AG04449 (cell line): ENCODE measurements around the gene GRIN2D.

Source experiments
- CTCF ChIA-PET: fragments of 350-600 bp; formaldehyde crosslinking; extraction: SDS; loops from one replicate; lab custom pipeline; 2021; ENCODE audit warnings: antibody characterized with exemption; lab: Yijun Ruan, JAX
- POLR2A ChIA-PET: fragments of 400-600, 350-600 bp; formaldehyde crosslinking; extraction: SDS; loops from one replicate; lab custom pipeline; 2020; ENCODE audit warnings: antibody characterized with exemption, inconsistent platforms; lab: Yijun Ruan, JAX
- DNase-seq: peaks from one replicate; pipeline ENCODE4 v3.0.0-alpha.2; 2010; ENCODE audit warnings: low read depth, low spot score
- H3K4me3 ChIP-seq: 2 replicates; pipeline ENCODE4 v1.5.1; 2011; ENCODE audit warnings: low read depth, mild to moderate bottlenecking, control low read depth, low read length
- CTCF ChIP-seq: IDR thresholded peaks from one replicate; pipeline ENCODE4 v1.5.1; 2011; ENCODE audit warnings: mild to moderate bottlenecking, moderate library complexity, low read length, control low read depth, inconsistent platforms; ENCODE audit not compliant: insufficient read depth; ENCODE audit errors: missing control alignments

GRIN2D gene

GRCh38 chr19:48351341-48351752 lies 42.1 kb upstream of the GRIN2D start:
- ChIA-PET CTCF (interaction anchor here (0.7 to 2.3 kb wide), 16 partner anchors 10 to 237 kb away, joined by 3 to 9 read pairs (median 4); partner anchors contain the start of genes GRIN2D, SYNGR4 and TMEM143), POLR2A (no interaction called here)
- H3K4me3 ChIP-seq, result no peak overlapping the region
- DNase-seq, result no peak
- peak; percentile 79 for TF ChIP-seq CTCF

GRCh38 chr19:48353677-48354076 lies 39.8 kb upstream of the GRIN2D start:
- no peak overlapping the region for H3K4me3 ChIP-seq
- ChIA-PET POLR2A (no interaction called here), CTCF (interaction anchor here (1.2 to 1.7 kb wide), 3 partner anchors 10 to 235 kb away, joined by 3 to 5 read pairs (median 4); partner anchors contain the start of genes SYNGR4 and TMEM143)
- DNase-seq, result no peak
- no peak for TF ChIP-seq CTCF

GRCh38 chr19:48354332-48354992 lies 39.0 kb upstream of the GRIN2D start:
- POLR2A ChIA-PET, result no interaction called here
- DNase-seq, result no peak
- H3K4me3 ChIP-seq, result no peak overlapping the region
- CTCF ChIA-PET, result interaction anchor here (1.0 to 1.7 kb wide), 6 partner anchors 8 to 234 kb away, joined by 3 to 5 read pairs (median 4); partner anchors contain the start of genes SYNGR4 and TMEM143
- no peak for TF ChIP-seq CTCF

GRCh38 chr19:48355365-48355954 lies 38.0 kb upstream of the GRIN2D start:
- CTCF ChIA-PET, result interaction anchor here (1.0 to 1.5 kb wide), 4 partner anchors 7 to 21 kb away, joined by 3 to 5 read pairs (median 4); no protein-coding TSS in a partner anchor
- TF ChIP-seq CTCF, result no peak
- POLR2A ChIA-PET, result no interaction called here
- no peak overlapping the region for H3K4me3 ChIP-seq
- no peak for DNase-seq

GRCh38 chr19:48359123-48359522 lies 34.3 kb upstream of the GRIN2D start:
- no peak for DNase-seq
- no peak for TF ChIP-seq CTCF
- ChIA-PET CTCF (interaction anchor here (1.4 to 1.8 kb wide), 2 partner anchors 9 to 26 kb away, joined by 5 to 7 read pairs; no protein-coding TSS in a partner anchor), POLR2A (no interaction called here)
- H3K4me3 ChIP-seq, result no peak overlapping the region

GRCh38 chr19:48361912-48362311 lies 31.6 kb upstream of the GRIN2D start:
- DNase-seq, result no peak
- ChIA-PET CTCF (interaction anchor here (1.4 kb wide), 1 partner anchor 42 kb away, joined by 5 read pairs; no protein-coding TSS in a partner anchor), POLR2A (no interaction called here)
- TF ChIP-seq CTCF, result no peak
- no peak overlapping the region for H3K4me3 ChIP-seq
